ENCODE measurements around the gene KLHL29.

- TF ChIP-seq CTCF (IDR thresholded peaks at IDR 0.05; ENCODE audit: poor library complexity, severe bottlenecking) (no peak), REST (IDR thresholded peaks at IDR 0.05; ENCODE audit: borderline replicate concordance) (no peak), POLR2AphosphoS5 (IDR thresholded peaks at IDR 0.05) (no peak), EZH2 (IDR thresholded peaks at IDR 0.05; ENCODE audit: borderline replicate concordance, insufficient read depth, low read length, poor library complexity, severe bottlenecking) (no peak), MXI1 (conservative IDR thresholded peaks at IDR 0.05; ENCODE audit: poor library complexity, severe bottlenecking) (no peak), SMC3 (conservative IDR thresholded peaks at IDR 0.05; ENCODE audit: poor library complexity) (no peak), TAF1 (IDR thresholded peaks at IDR 0.05; ENCODE audit: low read depth) (no peak), EP300 (conservative IDR thresholded peaks at IDR 0.05; ENCODE audit: poor library complexity, severe bottlenecking) (no peak), RAD21 (conservative IDR thresholded peaks at IDR 0.05) (no peak)
These were observed 229.7 kb downstream of the KLHL29 start for GRCh38 chr2:23614701-23615100.
